ENCODE data around the gene FGA.

The FGA gene

GRCh38 chr4:154590329-154591006, at the start of gene FGA:
TSS of gene FGA (minus strand) at chr4:154590742. CDS start at chr4:154590687, 55 bp downstream.
- no peak for DNase-seq (ENCODE audit: low read depth in 2 of 2)

DNA sequence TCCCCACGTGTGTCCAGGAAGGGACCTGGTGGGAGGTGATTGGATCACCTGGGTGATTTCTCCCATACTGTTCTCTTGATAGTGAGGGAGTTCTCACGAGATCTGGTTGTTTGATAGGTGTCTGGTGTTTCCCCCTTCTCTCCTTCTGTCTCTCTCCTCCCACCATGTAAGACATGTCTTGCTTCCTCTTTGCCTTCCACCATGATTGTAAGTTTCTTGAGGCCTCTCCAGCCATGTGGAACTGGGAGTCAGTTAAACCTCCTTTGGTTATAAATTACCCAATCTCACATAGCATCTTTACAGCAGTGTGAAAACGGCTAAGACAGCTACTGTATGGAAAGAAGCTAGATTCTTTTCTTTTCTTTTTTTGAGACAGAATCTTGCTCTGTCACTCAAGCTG, 43.5 kb upstream of the FGA start:
- no peak for DNase-seq (ENCODE audit: low read depth in 2 of 2)

- no peak for DNase-seq (ENCODE audit: low read depth in 2 of 2)
Observed at GRCh38 chr4:154631828-154632227, 41.3 kb upstream of the FGA start.

DNA sequence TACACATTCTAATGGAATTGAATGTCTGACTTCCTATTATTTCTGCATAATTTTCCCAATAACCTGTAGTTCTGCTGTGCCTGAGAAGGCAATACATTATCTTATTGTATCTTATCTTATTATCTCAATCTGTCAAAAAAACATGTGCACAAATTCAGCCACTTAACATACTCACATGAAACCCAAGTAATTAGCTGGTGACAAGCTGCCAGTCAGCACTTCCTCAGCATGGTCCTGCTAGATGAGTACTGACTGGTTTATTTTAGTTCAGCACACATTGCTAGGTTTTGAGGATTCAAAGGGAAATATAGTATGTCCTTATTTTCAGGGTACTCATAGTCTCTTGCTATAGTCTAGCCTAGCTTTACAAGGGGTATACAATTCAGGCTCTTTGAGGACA, 39.8 kb upstream of the FGA start:
- DNase-seq (ENCODE audit: low read depth in 2 of 2): no peak

- no peak for DNase-seq (ENCODE audit: low read depth in 2 of 2)
Observed at GRCh38 chr4:154626793-154627484, 36.4 kb upstream of the FGA start.

DNA sequence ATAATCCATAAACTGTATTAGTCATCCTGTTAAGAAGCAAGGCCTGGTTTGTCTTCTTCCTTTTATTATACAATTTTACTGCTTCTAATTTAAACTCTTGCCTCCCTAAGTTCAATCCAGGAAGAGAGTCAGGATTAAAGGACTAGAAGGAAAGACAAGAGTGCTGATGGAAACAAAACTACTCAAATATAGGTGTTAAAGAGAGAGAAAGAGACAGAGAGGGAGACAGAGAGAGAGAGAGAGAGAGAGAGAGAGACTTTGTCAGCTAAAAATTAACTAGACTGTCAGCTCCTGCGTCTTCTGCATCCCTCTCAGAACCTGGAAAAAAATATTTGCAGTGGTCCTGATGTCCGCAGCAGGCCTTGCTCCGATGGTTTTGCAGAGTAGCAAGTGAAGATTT, 35.4 kb upstream of the FGA start:
- DNase-seq (ENCODE audit: low read depth in 2 of 2): no peak

- no peak for DNase-seq (ENCODE audit: low read depth in 2 of 2)
Observed at GRCh38 chr4:154623995-154624394, 33.5 kb upstream of the FGA start.

DNA sequence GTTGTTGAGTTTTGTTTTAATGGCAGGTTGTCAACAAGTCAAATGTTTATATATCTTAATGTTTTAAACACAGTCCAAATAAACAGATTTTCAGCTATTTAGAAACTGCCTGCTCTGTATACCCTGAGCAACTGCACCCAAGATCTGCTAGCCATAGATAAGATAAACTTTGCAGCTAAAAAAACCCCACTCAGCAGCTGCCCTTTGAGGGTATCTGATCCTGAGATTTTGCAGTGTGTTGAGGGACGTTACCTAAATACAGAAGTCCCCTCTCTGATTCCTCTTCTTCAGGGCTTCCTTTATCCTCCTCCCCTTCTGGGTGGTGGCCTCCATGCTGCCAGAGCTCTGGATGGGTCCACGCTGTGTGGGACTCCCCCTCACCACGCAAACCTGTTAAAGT, 32.9 kb upstream of the FGA start:
- no peak for DNase-seq (ENCODE audit: low read depth in 2 of 2)

DNA sequence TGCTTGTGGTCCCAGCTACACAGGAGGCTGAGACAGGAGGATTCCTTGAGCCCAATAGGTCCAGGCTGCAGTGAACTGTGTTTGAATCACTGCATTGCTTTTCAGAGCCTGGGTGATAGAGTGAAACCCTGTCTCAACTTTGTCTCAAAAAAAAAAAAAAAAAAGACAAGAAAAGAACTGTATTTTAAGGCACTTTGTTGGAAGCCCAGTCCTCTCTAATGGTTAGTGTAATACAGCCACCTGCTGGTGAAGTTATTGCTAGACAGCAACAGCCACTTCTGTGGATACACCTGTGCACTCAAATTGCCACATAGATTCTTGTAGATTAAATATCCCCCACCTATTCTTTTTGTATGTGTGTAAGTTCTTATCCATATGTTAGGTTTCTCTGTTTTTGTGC, 32.1 kb upstream of the FGA start:
- DNase-seq (ENCODE audit: low read depth in 2 of 2): no peak

- no peak for DNase-seq (ENCODE audit: low read depth in 2 of 2)
Observed at GRCh38 chr4:154620111-154620510, 29.6 kb upstream of the FGA start.

- no peak for DNase-seq (ENCODE audit: low read depth in 2 of 2)
Observed at GRCh38 chr4:154618708-154619315, 28.3 kb upstream of the FGA start.

DNA sequence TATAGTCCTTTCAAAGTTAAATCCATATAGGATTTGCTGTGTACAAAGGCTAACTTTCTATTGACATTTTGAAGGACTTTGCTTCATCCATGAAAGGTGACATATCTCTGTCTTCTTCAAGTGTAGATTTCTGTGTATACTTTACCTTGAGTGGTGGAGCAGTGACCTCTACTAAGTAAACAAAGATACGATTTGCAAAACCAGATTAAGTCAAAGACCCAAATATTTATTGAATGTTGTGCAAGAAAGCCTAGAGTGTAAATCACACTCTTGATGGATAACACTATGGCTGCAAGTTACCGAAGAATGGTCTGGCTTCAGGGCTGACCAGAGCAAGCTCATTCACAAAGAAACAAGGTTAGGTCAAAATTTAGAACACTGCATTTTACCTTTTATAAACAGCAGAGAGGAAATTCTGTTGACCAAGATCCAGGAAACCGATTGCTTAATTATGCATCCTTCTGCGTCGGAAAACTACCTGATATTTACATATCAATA, 27.3 kb upstream of the FGA start:
- DNase-seq (ENCODE audit: low read depth in 2 of 2): no peak

DNA sequence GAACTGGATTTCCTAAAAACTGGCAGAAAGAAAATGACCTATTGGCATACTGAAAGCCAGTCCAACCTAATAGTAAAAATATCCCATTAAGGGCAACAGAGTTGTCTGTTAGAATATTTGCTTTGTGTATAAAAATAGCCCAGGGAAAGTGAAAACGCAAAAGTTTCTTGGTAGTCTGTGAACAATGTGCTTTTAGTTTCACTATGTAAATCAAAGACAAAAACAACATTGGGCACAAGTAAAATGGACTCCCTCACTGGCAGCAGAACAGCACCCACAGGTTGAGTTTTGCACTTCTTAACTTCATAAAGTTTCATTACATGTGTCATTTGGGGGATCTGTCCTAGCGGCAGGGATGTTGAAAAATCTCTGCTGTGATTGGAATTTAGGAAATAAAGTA, 26.2 kb upstream of the FGA start:
- no peak for DNase-seq (ENCODE audit: low read depth in 2 of 2)

GRCh38 chr4:154616287-154616686, 25.7 kb upstream of the FGA start:
- no peak for DNase-seq (ENCODE audit: low read depth in 2 of 2)

GRCh38 chr4:154615211-154615610, 24.7 kb upstream of the FGA start:
- no peak for DNase-seq (ENCODE audit: low read depth in 2 of 2)

DNA sequence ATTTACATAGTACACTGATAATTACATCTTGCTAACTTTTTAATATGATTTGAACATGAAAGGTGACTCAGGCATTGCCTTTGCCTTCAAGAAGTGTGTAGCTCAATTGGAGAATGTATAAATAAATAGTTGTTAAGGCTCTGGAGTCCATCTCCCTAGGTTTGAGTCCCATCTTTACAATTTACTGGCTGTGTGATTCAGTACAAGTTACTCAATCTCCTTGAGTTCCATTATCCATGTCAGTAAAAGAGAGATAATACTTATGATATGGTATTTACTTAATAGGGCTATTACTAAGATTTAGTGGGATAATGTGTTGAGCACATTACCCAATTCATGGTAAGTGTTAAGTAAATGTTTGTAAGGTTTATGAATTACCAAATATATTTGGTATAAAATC, 23.8 kb upstream of the FGA start:
- no peak for DNase-seq (ENCODE audit: low read depth in 2 of 2)

- DNase-seq (ENCODE audit: low read depth in 2 of 2): no peak
Observed at GRCh38 chr4:154612472-154613414, 22.2 kb upstream of the FGA start, which contains the start of gene FGG. TSS of gene FGG (minus strand) at chr4:154612656. CDS start at chr4:154612609, 47 bp downstream.

DNA sequence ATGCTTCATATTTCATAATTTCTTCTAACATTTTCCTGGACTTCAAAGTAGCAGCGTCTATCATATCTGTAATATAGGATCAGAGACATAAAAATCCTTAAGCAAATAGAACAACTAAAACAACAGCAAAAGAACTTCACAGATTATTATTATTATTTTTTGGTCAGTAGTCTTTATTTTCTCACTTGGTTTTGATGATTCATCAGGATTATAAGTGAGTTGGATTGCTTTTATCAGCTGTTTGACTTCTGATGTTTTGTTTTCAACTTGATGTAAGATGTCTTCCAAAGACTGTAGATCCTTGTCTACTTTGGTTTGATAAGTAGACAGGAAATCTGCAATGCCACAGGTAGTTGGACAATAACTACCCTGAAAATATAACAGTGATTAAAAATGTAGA, 21.3 kb upstream of the FGA start:
- DNase-seq (ENCODE audit: low read depth in 2 of 2): no peak

DNA sequence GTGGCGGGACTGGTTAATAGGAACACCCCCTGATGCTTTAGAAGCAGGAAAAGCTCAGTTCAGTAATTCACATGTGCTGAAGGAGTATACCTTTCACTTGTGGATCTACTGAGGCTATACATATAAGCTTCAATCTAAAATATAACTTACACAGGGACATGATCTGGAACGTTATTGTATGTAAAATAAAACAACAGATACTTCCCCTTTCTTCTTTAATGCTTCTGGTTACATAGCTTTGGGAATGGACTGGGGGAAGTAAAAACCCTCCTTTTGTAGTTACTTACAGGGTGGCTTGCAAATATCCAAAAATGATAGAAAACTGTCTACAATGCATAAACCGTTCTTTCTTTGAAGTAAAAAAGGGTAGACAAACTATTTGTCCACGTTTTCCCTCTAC, 20.0 kb upstream of the FGA start:
- no peak for DNase-seq (ENCODE audit: low read depth in 2 of 2)

DNA sequence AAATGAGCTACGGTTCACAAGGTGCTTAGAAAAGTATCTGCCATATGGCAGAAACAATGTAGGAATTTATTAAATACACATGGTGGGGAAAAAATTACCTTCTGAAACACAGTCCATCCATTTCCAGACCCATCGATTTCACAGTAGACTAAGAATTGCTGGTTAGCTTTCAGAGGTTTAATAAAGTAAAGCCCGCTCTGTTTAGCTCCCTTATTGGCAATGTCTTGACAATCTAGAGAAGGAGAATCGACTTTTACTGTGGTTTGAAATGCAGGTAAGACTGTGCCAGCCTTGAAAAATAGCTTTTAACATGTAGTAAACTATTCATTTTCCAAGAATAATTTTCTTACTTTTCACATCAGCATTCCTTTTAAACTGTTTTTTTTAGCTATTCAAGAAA, 19.0 kb upstream of the FGA start:
- DNase-seq (ENCODE audit: low read depth in 2 of 2): no peak

DNA sequence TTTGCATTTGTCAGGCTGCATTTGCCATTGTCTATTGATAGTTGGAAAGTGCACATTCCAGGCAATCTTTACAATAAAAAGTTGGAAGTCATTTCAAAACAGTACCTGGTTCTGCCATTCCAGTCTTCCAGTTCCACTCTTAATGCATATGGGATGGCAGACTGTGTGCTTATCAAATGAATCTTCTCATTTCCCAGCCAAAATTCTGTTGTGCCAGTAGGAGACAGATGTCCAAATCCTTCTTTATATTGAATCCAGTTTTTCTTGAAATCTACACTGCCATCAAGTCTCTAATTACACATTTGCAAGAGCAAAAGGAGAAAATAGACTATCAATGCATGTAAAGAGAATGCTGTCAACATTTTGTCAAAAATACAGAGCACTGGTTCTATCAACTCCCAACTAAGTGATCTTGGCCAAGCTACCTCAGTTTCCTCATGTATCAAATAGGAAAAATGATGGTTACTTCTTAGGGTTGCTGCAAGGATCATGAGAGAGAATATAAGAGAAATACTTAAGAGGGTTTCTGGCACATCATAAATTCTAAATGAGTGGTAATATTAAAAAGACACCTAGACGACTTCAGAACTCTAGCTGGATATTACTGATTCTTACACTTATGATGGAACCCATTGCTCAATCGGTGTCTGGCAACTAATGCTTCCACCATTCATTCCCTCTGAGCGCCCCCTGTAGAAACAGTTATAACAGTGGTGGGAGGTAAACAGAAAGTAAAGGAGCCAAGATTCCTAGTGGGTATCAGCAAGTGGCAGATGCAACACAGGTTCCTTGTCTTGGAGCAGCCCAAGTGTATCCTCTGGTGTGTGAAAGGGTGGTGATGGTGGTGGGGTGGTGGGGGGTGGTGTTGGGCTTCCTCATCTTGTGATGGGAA, 18.1 kb upstream of the FGA start:
- no peak for DNase-seq (ENCODE audit: low read depth in 2 of 2)

Data from stimulated activated CD8-positive, alpha-beta memory T cell treated with anti-CD3 and anti-CD28 coated beads, Interleukin-15, amount 100 ng/mL, for 4 hours (primary cell).